ENCODE results near the gene CDK14. TPM values are rescaled to one million over a fixed set of nuclear protein-coding genes. Genes with fewer than 3 reads are reported as not detected.

The CDK14 gene
- total RNA-seq, 1 experiment from 2014 or later: 39.1 TPM

- no peaks in the 10 kb centered on the region for H3K79me2 ChIP-seq (ENCODE audit: low read depth)
- H2AFZ ChIP-seq: no peak overlapping the region
- intact Hi-C loops (cut with micrococcal nuclease; ENCODE audit: unreplicated experiment): no loop called here
- no peaks in the 10 kb centered on the region for H3K9me2 ChIP-seq (ENCODE audit: insufficient read depth)
- ChIA-PET CTCF (interaction anchor here (0.6 kb wide), 1 partner anchor 14 kb away, joined by 3 read pairs; no protein-coding TSS in a partner anchor), POLR2A (ENCODE audit: unreplicated experiment) (no interaction called here)
- DNase-seq: no peak
- H4K20me1 ChIP-seq (ENCODE audit: insufficient read depth): no peaks in the 10 kb centered on the region
- no peaks in the 10 kb centered on the region for H3F3A ChIP-seq (ENCODE audit: insufficient read depth, low read depth)
- H3K4me1 ChIP-seq (replicated peaks; ENCODE audit: insufficient read depth): no peaks in the 10 kb centered on the region
- H3K4me2 ChIP-seq: no peak overlapping the region
- no TSS peak for BruUV-seq (replicated peaks)
- no peaks in the 10 kb centered on the region for H3K9me3 ChIP-seq (ENCODE audit: insufficient read depth, low read depth)
- H3K27ac ChIP-seq: no peak overlapping the region
- no peaks in the 10 kb centered on the region for H3K36me3 ChIP-seq (ENCODE audit: low read depth)
- no peaks in the 10 kb centered on the region for H3K27me3 ChIP-seq (ENCODE audit: insufficient read depth, low read depth)
- no peak overlapping the region for H3K4me3 ChIP-seq
- TF ChIP-seq EZH2 (IDR thresholded peaks at IDR 0.05; ENCODE audit: low read depth): no peak
- TF ChIP-seq, protein P1, sequence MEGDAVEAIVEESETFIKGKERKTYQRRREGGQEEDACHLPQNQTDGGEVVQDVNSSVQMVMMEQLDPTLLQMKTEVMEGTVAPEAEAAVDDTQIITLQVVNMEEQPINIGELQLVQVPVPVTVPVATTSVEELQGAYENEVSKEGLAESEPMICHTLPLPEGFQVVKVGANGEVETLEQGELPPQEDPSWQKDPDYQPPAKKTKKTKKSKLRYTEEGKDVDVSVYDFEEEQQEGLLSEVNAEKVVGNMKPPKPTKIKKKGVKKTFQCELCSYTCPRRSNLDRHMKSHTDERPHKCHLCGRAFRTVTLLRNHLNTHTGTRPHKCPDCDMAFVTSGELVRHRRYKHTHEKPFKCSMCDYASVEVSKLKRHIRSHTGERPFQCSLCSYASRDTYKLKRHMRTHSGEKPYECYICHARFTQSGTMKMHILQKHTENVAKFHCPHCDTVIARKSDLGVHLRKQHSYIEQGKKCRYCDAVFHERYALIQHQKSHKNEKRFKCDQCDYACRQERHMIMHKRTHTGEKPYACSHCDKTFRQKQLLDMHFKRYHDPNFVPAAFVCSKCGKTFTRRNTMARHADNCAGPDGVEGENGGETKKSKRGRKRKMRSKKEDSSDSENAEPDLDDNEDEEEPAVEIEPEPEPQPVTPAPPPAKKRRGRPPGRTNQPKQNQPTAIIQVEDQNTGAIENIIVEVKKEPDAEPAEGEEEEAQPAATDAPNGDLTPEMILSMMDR (conservative IDR thresholded peaks at IDR 0.05): no peak
Measured at GRCh38 chr7:91021956-91022355, 425.8 kb downstream of the CDK14 start.

GRCh38 chr7:91025906-91026390, 429.8 kb downstream of the CDK14 start:
- POLR2A ChIA-PET (ENCODE audit: unreplicated experiment): no interaction called here

GRCh38 chr7:91029688-91030087, 433.6 kb downstream of the CDK14 start:
- no peak overlapping the region for H2AFZ ChIP-seq
- H3K4me3 ChIP-seq: no peak overlapping the region
- ChIA-PET POLR2A (ENCODE audit: unreplicated experiment) (no interaction called here), CTCF (no interaction called here)
- no peaks in the 10 kb centered on the region for H3K9me2 ChIP-seq (ENCODE audit: insufficient read depth)
- H3K9me3 ChIP-seq (ENCODE audit: insufficient read depth, low read depth): no peaks in the 10 kb centered on the region
- no peak for TF ChIP-seq EZH2 (IDR thresholded peaks at IDR 0.05; ENCODE audit: low read depth)
- TF ChIP-seq, protein P1 (conservative IDR thresholded peaks at IDR 0.05): no peak
- no TSS peak for BruUV-seq (replicated peaks)
- no peaks in the 10 kb centered on the region for H3K79me2 ChIP-seq (ENCODE audit: low read depth)
- H4K20me1 ChIP-seq (ENCODE audit: insufficient read depth): no peaks in the 10 kb centered on the region
- no peaks in the 10 kb centered on the region for H3K27me3 ChIP-seq (ENCODE audit: insufficient read depth, low read depth)
- no peaks in the 10 kb centered on the region for H3F3A ChIP-seq (ENCODE audit: insufficient read depth, low read depth)
- no peaks in the 10 kb centered on the region for H3K4me1 ChIP-seq (replicated peaks; ENCODE audit: insufficient read depth)
- intact Hi-C loops (cut with micrococcal nuclease; ENCODE audit: unreplicated experiment): loop anchor here (5.0 kb wide), 1 partner anchor 877 kb away; the partner anchor contains the start of gene STEAP1
- DNase-seq: no peak
- H3K36me3 ChIP-seq (ENCODE audit: low read depth): no peaks in the 10 kb centered on the region
- H3K4me2 ChIP-seq: no peak overlapping the region
- no peak overlapping the region for H3K27ac ChIP-seq

More at GRCh38 chr7:91025906-91026390, 429.8 kb downstream of the CDK14 start:
- Histone ChIP-seq H3F3A (ENCODE audit: insufficient read depth, low read depth) (no peaks in the 10 kb centered on the region), H3K4me2 (no peak overlapping the region), H3K9me3 (ENCODE audit: insufficient read depth, low read depth) (no peaks in the 10 kb centered on the region), H3K36me3 (ENCODE audit: low read depth) (no peaks in the 10 kb centered on the region), H3K4me3 (no peak overlapping the region), H3K79me2 (ENCODE audit: low read depth) (no peaks in the 10 kb centered on the region), H3K27me3 (ENCODE audit: insufficient read depth, low read depth) (no peaks in the 10 kb centered on the region), H4K20me1 (ENCODE audit: insufficient read depth) (no peaks in the 10 kb centered on the region), H3K27ac (no peak overlapping the region), H2AFZ (no peak overlapping the region), H3K4me1 (replicated peaks; ENCODE audit: insufficient read depth) (no peaks in the 10 kb centered on the region), H3K9me2 (ENCODE audit: insufficient read depth) (no peaks in the 10 kb centered on the region)
- intact Hi-C loops (cut with micrococcal nuclease; ENCODE audit: unreplicated experiment): no loop called here
- TF ChIP-seq, protein P1 (conservative IDR thresholded peaks at IDR 0.05): no peak
- TF ChIP-seq EZH2 (IDR thresholded peaks at IDR 0.05; ENCODE audit: low read depth): no peak
- CTCF ChIA-PET: no interaction called here
- DNase-seq: no peak
- BruUV-seq (replicated peaks): no TSS peak
